ENCODE results near the gene TBXAS1. TPM values are rescaled to one million over a fixed set of nuclear protein-coding genes. Genes with fewer than 3 reads are reported as not detected.

The TBXAS1 gene
- total and polyA plus RNA-seq, 2 donors from 2014 or later, result 14.2 to 33.6 TPM

GRCh38 chr7:139909379-139910050 is 80.5 kb downstream of the TBXAS1 start:
- no peaks in the 10 kb centered on the region for H3K27me3 ChIP-seq (ENCODE audit: control insufficient read depth, insufficient read depth, low read length)
- no peaks in the 10 kb centered on the region for H3K9me3 ChIP-seq (ENCODE audit: control insufficient read depth in 2 of 3, insufficient read depth in 1 of 3, low read length in 3 of 3)
- H3K4me3 ChIP-seq (ENCODE audit: low read length in 3 of 3), result no peak overlapping the region
- DNase-seq, result peak in 1 of 5 donors; percentile 33
- TF ChIP-seq, protein P1, sequence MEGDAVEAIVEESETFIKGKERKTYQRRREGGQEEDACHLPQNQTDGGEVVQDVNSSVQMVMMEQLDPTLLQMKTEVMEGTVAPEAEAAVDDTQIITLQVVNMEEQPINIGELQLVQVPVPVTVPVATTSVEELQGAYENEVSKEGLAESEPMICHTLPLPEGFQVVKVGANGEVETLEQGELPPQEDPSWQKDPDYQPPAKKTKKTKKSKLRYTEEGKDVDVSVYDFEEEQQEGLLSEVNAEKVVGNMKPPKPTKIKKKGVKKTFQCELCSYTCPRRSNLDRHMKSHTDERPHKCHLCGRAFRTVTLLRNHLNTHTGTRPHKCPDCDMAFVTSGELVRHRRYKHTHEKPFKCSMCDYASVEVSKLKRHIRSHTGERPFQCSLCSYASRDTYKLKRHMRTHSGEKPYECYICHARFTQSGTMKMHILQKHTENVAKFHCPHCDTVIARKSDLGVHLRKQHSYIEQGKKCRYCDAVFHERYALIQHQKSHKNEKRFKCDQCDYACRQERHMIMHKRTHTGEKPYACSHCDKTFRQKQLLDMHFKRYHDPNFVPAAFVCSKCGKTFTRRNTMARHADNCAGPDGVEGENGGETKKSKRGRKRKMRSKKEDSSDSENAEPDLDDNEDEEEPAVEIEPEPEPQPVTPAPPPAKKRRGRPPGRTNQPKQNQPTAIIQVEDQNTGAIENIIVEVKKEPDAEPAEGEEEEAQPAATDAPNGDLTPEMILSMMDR (IDR thresholded peaks at IDR 0.05; ENCODE audit: borderline replicate concordance, extremely low read depth, insufficient read depth), result no peak
- peaks cover 0 to 2% (median 0%) of the 10 kb centered on the region in 3 donors for H3K4me1 ChIP-seq (ENCODE audit: control insufficient read depth in 2 of 3, insufficient read depth in 2 of 3, low read depth in 1 of 3, low read length in 3 of 3)
- intact Hi-C loops (cut with DNase I), result no loop called here
- H3K27ac ChIP-seq (ENCODE audit: low read depth in 2 of 2, low read length in 2 of 2), result no peak overlapping the region
- no peak for FAIRE-seq
- no peaks in the 10 kb centered on the region for H3K36me3 ChIP-seq (ENCODE audit: control insufficient read depth in 2 of 3, insufficient read depth in 3 of 3, low read length in 3 of 3)
- no peak overlapping the region for H3K9ac ChIP-seq (ENCODE audit: low read length in 3 of 3)

DNA sequence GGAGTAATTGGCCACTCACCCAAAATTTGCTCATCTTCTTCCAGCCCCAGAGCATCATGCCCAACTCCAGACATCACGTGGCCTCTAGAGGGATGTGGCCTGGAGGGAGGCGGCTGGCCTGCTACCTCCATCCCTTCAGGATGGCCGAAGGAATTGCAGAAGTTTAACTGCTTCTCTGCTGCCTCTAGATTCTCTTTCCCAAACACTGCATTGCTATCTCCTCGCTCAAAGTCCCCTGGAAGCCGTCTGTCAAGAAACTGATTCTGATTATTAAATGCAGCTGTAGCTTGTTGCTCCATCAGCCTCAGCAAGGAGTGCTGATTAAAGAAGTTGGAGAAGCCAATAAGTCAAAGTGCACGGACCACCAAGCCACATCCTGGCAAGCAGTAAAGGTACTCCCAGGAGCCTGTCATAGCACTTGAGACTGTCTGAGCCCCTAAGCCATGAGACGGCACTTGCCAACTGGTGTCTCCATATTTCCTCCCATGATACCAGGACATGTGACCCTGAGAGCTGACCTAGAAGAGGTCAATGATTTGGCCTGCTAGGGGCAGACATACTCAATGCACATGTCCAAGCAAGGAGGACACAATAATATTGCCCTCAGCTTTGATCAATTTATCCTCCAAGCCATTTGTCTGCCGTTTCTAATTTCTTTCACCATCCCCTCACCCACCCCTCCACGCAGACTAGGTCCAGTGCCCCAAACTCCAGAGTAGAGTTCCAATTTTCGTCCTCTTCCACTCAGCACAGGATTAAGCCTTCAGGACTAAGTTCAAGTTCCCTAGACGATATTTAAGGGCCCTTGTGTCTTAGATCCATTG is 84.2 kb downstream of the TBXAS1 start:
- no peak for FAIRE-seq
- Histone ChIP-seq H3K4me3 (ENCODE audit: low read length in 3 of 3) (no peak overlapping the region), H3K27ac (ENCODE audit: low read depth in 2 of 2, low read length in 2 of 2) (no peak overlapping the region), H3K9me3 (ENCODE audit: control insufficient read depth in 2 of 3, insufficient read depth in 1 of 3, low read length in 3 of 3) (no peaks in the 10 kb centered on the region), H3K27me3 (ENCODE audit: control insufficient read depth, insufficient read depth, low read length) (no peaks in the 10 kb centered on the region), H3K36me3 (ENCODE audit: control insufficient read depth in 2 of 3, insufficient read depth in 3 of 3, low read length in 3 of 3) (no peaks in the 10 kb centered on the region), H3K4me1 (ENCODE audit: control insufficient read depth in 2 of 3, insufficient read depth in 2 of 3, low read depth in 1 of 3, low read length in 3 of 3) (peaks cover 0 to 4% (median 0%) of the 10 kb centered on the region in 3 donors), H3K9ac (ENCODE audit: low read length in 3 of 3) (no peak overlapping the region)
- TF ChIP-seq, protein P1 (IDR thresholded peaks at IDR 0.05; ENCODE audit: borderline replicate concordance, extremely low read depth, insufficient read depth), result no peak
- intact Hi-C loops (cut with DNase I), result no loop called here
- no peak for DNase-seq

GRCh38 chr7:139913845-139914135 is 84.7 kb downstream of the TBXAS1 start:
- no peak for DNase-seq
- Histone ChIP-seq H3K9me3 (ENCODE audit: control insufficient read depth in 2 of 3, insufficient read depth in 1 of 3, low read length in 3 of 3) (no peaks in the 10 kb centered on the region), H3K36me3 (ENCODE audit: control insufficient read depth in 2 of 3, insufficient read depth in 3 of 3, low read length in 3 of 3) (no peaks in the 10 kb centered on the region), H3K27ac (ENCODE audit: low read depth in 2 of 2, low read length in 2 of 2) (no peak overlapping the region), H3K4me3 (ENCODE audit: low read length in 3 of 3) (no peak overlapping the region), H3K9ac (ENCODE audit: low read length in 3 of 3) (no peak overlapping the region), H3K4me1 (ENCODE audit: control insufficient read depth in 2 of 3, insufficient read depth in 2 of 3, low read depth in 1 of 3, low read length in 3 of 3) (peaks cover 0 to 4% (median 0%) of the 10 kb centered on the region in 3 donors), H3K27me3 (ENCODE audit: control insufficient read depth, insufficient read depth, low read length) (no peaks in the 10 kb centered on the region)
- intact Hi-C loops (cut with DNase I), result no loop called here
- TF ChIP-seq, protein P1 (IDR thresholded peaks at IDR 0.05; ENCODE audit: borderline replicate concordance, extremely low read depth, insufficient read depth), result no peak
- no peak for FAIRE-seq

Measured in kidney (tissue), 14 donors.